HUDEP-2 (cell line): ENCODE data around the gene CDKL5.

Experiments
- DNase-seq, 76 experiments: peaks; one replicate each; lab custom pipeline; 2025; ENCODE audit not compliant: unreplicated experiment in 76 of 76; lab: John Stamatoyannopoulos, UW

Gene CDKL5

GRCh38 chrX:18682979-18683387 lies 257.6 kb downstream of the CDKL5 start:
- no peak for DNase-seq

DNA sequence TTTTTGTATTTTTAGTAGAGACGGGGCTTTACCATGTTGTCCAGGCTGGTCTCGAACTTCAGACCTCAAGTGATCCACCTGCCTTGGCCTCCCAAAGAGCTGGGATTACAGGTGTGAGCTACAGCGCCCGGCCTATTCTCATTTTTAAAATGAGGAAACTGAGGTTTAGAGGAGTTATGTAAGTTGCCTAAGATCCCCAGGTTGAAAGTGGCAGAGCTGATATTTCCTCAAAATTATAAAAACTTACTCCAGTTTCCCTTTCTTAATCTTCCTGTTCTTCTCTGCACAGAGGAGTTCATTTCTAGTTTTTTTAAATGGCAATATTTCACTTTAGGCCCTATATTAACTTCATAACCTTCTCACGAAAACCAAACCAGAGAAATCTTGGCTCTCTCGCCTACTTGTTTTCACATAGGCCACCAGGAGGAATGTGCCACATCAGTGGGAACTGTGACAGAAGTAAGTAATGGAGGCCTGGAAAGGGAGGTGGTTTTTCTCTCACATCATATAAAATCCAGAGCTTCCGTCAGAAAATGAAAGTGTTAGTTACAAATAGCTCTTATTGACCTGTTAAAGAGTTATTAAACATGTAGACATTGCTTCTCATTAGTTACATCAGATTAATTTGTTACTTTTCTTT lies 262.6 kb downstream of the CDKL5 start:
- no peak for DNase-seq

DNA sequence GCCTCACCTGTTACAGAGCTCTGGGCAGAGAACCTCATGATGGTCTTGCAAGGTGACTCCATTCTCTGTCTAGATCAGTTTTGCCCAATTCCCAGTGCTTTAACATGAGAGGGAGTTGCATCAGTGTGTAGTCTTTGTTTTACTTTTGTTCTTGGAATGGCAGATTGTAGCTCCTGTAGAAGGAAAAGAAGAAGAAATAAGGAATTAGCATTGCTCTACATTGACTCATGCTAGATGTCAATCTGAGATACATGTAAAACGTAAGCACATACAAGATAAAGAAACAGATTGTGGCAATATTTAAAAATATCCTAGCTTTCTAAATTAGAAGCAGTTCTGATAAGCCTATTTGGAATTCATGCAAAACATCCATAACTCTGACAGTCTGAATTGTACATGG lies 266.0 kb downstream of the CDKL5 start:
- no peak for DNase-seq

- no peak for DNase-seq
Observed at GRCh38 chrX:18692541-18692940, 267.1 kb downstream of the CDKL5 start.

DNA sequence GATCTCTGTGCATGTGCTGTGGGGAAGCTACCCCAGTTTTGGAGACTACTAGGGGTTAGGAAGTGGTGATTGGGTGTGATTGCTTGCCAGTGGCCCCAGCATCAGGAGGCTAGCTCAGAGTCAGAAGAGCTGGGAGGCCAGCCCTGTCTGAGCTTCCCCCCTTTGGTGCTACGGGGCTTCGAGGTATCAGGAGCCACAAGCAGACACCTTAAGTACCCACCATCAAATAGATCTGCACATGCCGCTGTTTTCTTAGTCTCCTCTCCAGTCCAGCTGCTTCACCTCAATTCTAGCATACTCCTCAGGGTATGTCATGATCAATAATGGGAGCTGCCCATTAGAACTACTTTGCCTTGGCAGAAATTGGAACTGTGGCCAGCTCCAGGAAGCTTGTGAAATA lies 271.2 kb downstream of the CDKL5 start:
- DNase-seq = no peak

DNA sequence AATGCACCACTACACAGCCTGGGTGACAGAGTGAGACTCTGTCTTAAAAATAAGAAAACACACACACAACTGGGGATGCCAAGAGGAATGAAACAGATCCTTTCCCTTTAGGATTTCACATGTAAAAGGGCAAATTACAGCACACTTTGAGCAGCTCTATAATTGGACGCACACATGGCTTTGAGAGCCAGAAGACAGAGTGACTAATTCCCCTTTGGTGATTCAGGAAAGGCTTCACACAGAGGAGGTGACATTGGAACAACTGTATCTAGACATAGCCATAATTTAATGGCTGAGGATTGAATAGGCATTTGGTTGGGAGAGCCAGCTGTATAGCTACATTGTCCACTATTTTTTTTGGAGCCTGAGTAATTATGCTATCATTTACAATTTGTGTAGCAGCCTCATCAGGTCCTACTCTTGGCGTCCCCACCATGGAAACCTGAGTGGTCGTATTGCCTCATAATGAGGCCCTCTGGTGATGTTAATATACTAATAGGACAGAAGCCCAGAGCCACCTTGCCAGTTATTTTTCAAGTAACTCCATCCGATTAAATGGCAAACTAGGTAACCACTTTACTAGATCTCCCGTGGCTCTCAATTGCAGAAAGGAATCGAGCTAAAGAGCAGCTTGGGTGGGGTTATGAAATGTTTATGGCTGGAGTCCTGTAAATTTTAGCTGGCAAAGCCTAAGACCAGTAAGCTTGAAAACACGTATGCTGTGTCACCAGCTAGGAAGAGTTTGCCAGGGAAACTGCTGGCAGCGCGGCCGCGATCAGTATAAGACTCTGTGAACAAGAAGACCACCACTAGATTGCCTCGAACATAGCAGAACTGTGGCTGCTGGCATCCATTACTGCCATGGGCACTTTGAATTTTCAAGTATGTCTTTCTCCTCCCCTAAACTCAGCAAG lies 273.6 kb downstream of the CDKL5 start:
- no peak for DNase-seq

- DNase-seq = no peak
Observed at GRCh38 chrX:18701621-18702361, 276.4 kb downstream of the CDKL5 start.

GRCh38 chrX:18702362-18703195 lies 277.2 kb downstream of the CDKL5 start:
- DNase-seq = no peak
